ENCODE results near the gene CXCL1.

The CXCL1 gene

DNA sequence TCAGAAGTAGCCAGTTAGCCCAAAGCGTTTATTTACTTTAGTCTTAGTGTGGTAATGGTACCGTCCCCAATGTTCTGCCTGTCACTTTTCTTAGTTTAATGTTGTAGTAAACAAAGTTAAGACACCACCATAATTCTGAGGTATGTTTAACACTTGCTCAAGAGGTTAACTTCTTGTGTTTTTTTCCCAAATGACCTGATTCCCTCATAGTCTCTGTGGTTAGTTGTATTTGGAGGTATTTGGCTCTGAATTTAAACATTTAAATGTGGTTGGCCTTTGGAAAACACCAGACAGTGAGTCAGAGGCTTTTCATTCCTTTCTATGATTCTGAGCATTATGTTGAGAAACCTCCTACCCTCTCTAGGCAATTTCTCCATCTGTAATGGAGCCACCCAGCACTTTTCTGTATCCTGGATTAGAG is 47.9 kb downstream of the CXCL1 start:
- DNase-seq (ENCODE audit: low read depth, low spot score), result no peak

DNA sequence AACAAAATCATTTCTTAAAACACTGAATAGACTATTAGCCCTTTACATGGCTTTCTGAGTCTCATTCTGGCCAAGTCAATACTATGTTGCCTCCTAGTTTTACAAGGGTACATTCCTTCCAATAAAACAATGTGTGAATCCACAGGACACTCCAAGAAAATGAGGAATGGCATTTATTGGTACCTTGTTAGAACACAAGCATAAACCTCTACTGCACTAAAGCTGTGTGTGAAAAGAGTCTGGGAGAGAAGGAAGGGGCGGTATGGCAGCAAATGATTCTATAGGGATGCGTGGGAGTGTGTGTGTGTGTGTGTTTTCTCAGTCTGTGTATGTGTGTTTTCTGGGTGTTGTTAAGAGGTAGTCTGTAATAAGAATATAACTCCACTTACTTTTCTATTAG is 48.9 kb downstream of the CXCL1 start:
- no peak for DNase-seq (ENCODE audit: low read depth, low spot score)

DNA sequence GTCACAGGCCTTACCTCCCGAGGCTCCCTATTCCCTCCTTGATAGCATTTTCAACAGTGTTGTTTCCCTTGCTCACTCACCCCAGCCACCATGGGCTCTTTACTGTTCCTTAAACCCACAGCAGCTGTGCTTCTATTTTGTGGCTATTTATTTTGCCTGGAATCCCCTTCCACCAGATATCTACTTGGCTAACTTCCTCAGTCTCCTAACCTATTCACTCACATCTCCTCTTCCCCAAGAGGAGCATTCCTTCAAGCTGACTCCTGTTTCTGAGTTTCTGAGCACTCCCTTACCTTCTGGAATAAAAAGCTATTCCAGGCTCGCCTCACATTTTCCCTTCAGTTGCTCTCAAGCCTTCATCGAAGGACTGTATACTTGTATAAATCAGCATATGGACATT is 50.5 kb downstream of the CXCL1 start:
- DNase-seq (ENCODE audit: low read depth, low spot score), result no peak
